GM12892 (cell line): Measurements from ENCODE around the gene SRM. TPM values are rescaled to one million over a fixed set of nuclear protein-coding genes. Genes with fewer than 3 reads are reported as not detected.
A peak's percentile ranks its signal among the peaks of the same experiment; 100 is the strongest.
"Not testable (repeated sequence)": the region's sequence is repeated elsewhere in the genome, so short reads cannot be mapped to it uniquely, and the experiment has no call there.

Source experiments
- DNase-seq: peaks from one replicate; pipeline ENCODE4 v3.0.0; 2011; ENCODE audit not compliant: insufficient read length
- FAIRE-seq: peaks from 2 replicates; lab custom pipeline; 2011; peaks lifted over from hg19 to GRCh38; lab: Jason Lieb, UNC
- POLR2A ChIP-seq: IDR thresholded peaks from 2 replicates; pipeline ENCODE4 v1.6.1; 2011; ENCODE audit warnings: low read depth, low read length, control low read depth
- POLR2AphosphoS5 ChIP-seq: IDR thresholded peaks from 2 replicates; pipeline ENCODE4 v1.6.1; 2011; ENCODE audit warnings: low read depth, low read length, control low read depth
- TAF1 ChIP-seq: IDR thresholded peaks from 2 replicates; pipeline ENCODE4 v1.6.1; 2011; ENCODE audit warnings: low read depth, mild to moderate bottlenecking, control low read depth, low read length, borderline replicate concordance
- polyA plus RNA-seq: library from polyadenylated mRNA; unstranded; fragments of >200 nt; gene quantifications from one replicate; pipeline ENCODE4 v1.2.1, GENCODE V29; 2012; ENCODE audit warnings: missing spikeins, inconsistent platforms; ENCODE audit not compliant: missing spikeins

The SRM gene
- 64.6 TPM for polyA plus RNA-seq

- peak; percentile 99 for DNase-seq
- peak; percentile 99 for FAIRE-seq
- TF ChIP-seq TAF1, result peak; percentile 44; the same call in 1 of the 2 replicates
- peak; percentile 79 for TF ChIP-seq POLR2A
- peak; percentile 56 for TF ChIP-seq POLR2AphosphoS5
These were observed at the start of gene SRM for GRCh38 chr1:11059968-11060830. SRM (minus strand) TSS chr1:11060018; CDS start chr1:11059943, 75 bp downstream.

- TF ChIP-seq POLR2AphosphoS5, result no peak
- TF ChIP-seq POLR2A, result no peak
- no peak for TF ChIP-seq TAF1
These were observed 49.4 kb upstream of the SRM start for GRCh38 chr1:11109047-11109760.

GRCh38 chr1:11107599-11107998, 47.8 kb upstream of the SRM start:
- DNase-seq, result no peak
- TF ChIP-seq TAF1 (no peak), POLR2AphosphoS5 (no peak), POLR2A (no peak)
- no peak for FAIRE-seq

More at GRCh38 chr1:11109047-11109760, 49.4 kb upstream of the SRM start:
- DNase-seq (no peak), FAIRE-seq (no peak)

GRCh38 chr1:11105586-11105985, 45.8 kb upstream of the SRM start:
- TF ChIP-seq TAF1 (no peak), POLR2AphosphoS5 (no peak), POLR2A (no peak)
- no peak for FAIRE-seq
- DNase-seq, result no peak

- no peak for DNase-seq
- TF ChIP-seq TAF1, result no peak
- no peak for TF ChIP-seq POLR2AphosphoS5
- no peak for TF ChIP-seq POLR2A
- FAIRE-seq, result no peak
These were observed 41.5 kb upstream of the SRM start for GRCh38 chr1:11101347-11101746.

- FAIRE-seq, DNase-seq: not testable (repeated sequence)
These were observed 41.0 kb upstream of the SRM start for GRCh38 chr1:11100806-11101205.

GRCh38 chr1:11100149-11100493, 40.3 kb upstream of the SRM start:
- DNase-seq, result no peak
- TF ChIP-seq POLR2A (no peak), POLR2AphosphoS5 (no peak), TAF1 (no peak)
- FAIRE-seq, result no peak

GRCh38 chr1:11099310-11100148, 39.7 kb upstream of the SRM start, which contains the start of gene EXOSC10:
EXOSC10 (minus strand) TSS chr1:11099869; CDS start chr1:11099831, 38 bp downstream.
- peak; percentile 98 for FAIRE-seq
- peak; percentile 96 for DNase-seq
- TF ChIP-seq POLR2AphosphoS5, result peak; percentile 69
- TF ChIP-seq TAF1, result peak; percentile 67
- peak; percentile 88 for TF ChIP-seq POLR2A

GRCh38 chr1:11098931-11099309, 39.1 kb upstream of the SRM start:
- DNase-seq (no peak), FAIRE-seq (peak; percentile 80)
- no peak for TF ChIP-seq POLR2AphosphoS5
- no peak for TF ChIP-seq POLR2A
- no peak for TF ChIP-seq TAF1

- DNase-seq, FAIRE-seq: not testable (repeated sequence)
These were observed 24.0 kb upstream of the SRM start for GRCh38 chr1:11083784-11084183.

- TF ChIP-seq POLR2A, result no peak
- TF ChIP-seq POLR2AphosphoS5, result no peak
- no peak for TF ChIP-seq TAF1
- no peak for DNase-seq
- no peak for FAIRE-seq
These were observed 21.1 kb upstream of the SRM start for GRCh38 chr1:11080931-11081330.
